Measurements from ENCODE around the gene SPATA9.

GRCh38 chr5:95713960-95714710, 31.3 kb upstream of the SPATA9 start:
- TF ChIP-seq RARB (CRISPR knock-in tag; IDR thresholded peaks at IDR 0.05): no peak
- TF ChIP-seq ARNTL (CRISPR knock-in tag; IDR thresholded peaks at IDR 0.05; ENCODE audit: borderline replicate concordance, low read depth): no peak
- no peak for TF ChIP-seq GLIS3 (CRISPR knock-in tag; IDR thresholded peaks at IDR 0.05)

All from SK-N-SH treated with all-trans-retinoic acid at 6 μM for 48 hours (cell line).